Liver (tissue), 3 donors: Measurements from ENCODE around the gene AGBL4.

Source experiments
- CTCF ChIP-seq: fragments of 150-350 bp; IDR thresholded peaks from 2 replicates; pipeline ENCODE4 v1.5.1; 2017; ENCODE audit warnings: improper control_type of control experiment, low read depth, low read length; ENCODE audit not compliant: missing input control
- GABPA ChIP-seq, 2 donors: IDR thresholded peaks in 1 of 2; conservative IDR thresholded peaks in 1 of 2; 2 replicates each; pipeline ENCODE4 v1.6.1; 2016; ENCODE audit warnings: antibody characterized with exemption in 2 of 2, mild to moderate bottlenecking in 1 of 2, moderate library complexity in 1 of 2
- donor health status: healthy.
- donor health status: healthy.

GRCh38 chr1:48693180-48693579 is 1330.6 kb downstream of the AGBL4 start:
- no peak for TF ChIP-seq GABPA (IDR thresholded peaks at IDR 0.05 in 1 of 2, conservative IDR thresholded peaks at IDR 0.05 in 1 of 2)
- TF ChIP-seq CTCF = no peak
